Ovary (tissue), 9 donors: ENCODE results near the gene MYL12A. TPM values are rescaled to one million over a fixed set of nuclear protein-coding genes. Genes with fewer than 3 reads are reported as not detected.
"Not testable (repeated sequence)": the region's sequence is repeated elsewhere in the genome, so short reads cannot be mapped to it uniquely, and the experiment has no call there.

Experiments used
- DNase-seq, 5 donors: peaks; one replicate each; pipeline ENCODE4 v3.0.0-alpha.2; 2019 to 2020
- H3K27ac ChIP-seq, 2 donors: fragments of 200-600 bp; one replicate each; pipeline versions ENCODE4 v1.5.1 to v1.8.0; 2019 to 2022
- H3K27me3 ChIP-seq: fragments of 200-600 bp; one replicate; pipeline ENCODE4 v1.8.0; 2022
- H3K36me3 ChIP-seq: fragments of 200-600 bp; sonication (generic); one replicate; pipeline ENCODE4 v1.5.1; 2019
- H3K4me1 ChIP-seq: one replicate; pipeline ENCODE4 v1.8.1; 2013; ENCODE audit warnings: mild to moderate bottlenecking, moderate library complexity; ENCODE audit not compliant: insufficient read depth
- H3K4me3 ChIP-seq: fragments of 200-600 bp; sonication (generic); one replicate; pipeline ENCODE4 v1.5.1; 2017
- H3K9me3 ChIP-seq, 2 donors: fragments of 200-600 bp in 1 of 2; sonication (generic) in 1 of 2; one replicate each; pipeline versions ENCODE4 v1.5.1 to v1.8.1; 2013 to 2019; ENCODE audit warnings: mild to moderate bottlenecking in 1 of 2, moderate library complexity in 1 of 2
- EP300 ChIP-seq: sonication (generic); formaldehyde crosslinking; IDR thresholded peaks from one replicate; pipeline ENCODE4 v1.6.1; 2017; ENCODE audit warnings: antibody characterized with exemption
- POLR2A ChIP-seq: fragments of 450-650 bp; IDR thresholded peaks from one replicate; pipeline ENCODE4 v1.6.1; 2017; ENCODE audit warnings: antibody characterized with exemption, mild to moderate bottlenecking, moderate library complexity
- WGBS, 3 donors: extraction: QIAGEN DNeasy Blood & Tissue Kit in 1 of 3; methylation state at CpG; one replicate each; pipeline versions ENCODE4 v1.1.5 to v1.1.7; 2013 to 2017; 5-methylcytosine and 5-hydroxymethylcytosine counted together
- intact Hi-C, 4 donors: fragments of 100-400 bp; cut with DNase I; formaldehyde crosslinking; loops; one replicate each; pipeline versions ENCODE4 v1.11.0 to v1.15.1; 2022 to 2023
- polyA plus RNA-seq, 2 donors: library from polyadenylated mRNA; stranded (reverse); fragments of 200-250 nt in 1 of 2; fragments of 350-450 nt in 1 of 2; fragmentation: Illumina TruSeq in 1 of 2; extraction: RNeasy Lipid Tissue Mini Kit (QIAGEN cat#74804) in 1 of 2; gene quantifications; one replicate each; pipeline ENCODE4 v1.2.3, GENCODE V29; 2013 to 2014
- total RNA-seq, 7 donors: library from RNA; depleted of rRNA in 2 of 7; stranded (reverse); fragments of >200 nt in 2 of 7; fragmentation: NEBNext Ultra II Directional in 3 of 7; extraction: Animal tissue kit (Norgen Biotek cat#: 25700) in 3 of 7; gene quantifications; one replicate each; pipeline versions ENCODE4 v1.1.0 to v1.2.4, GENCODE V29; 2016 to 2023
- TF ChIP-seq, protein P1 (sequence below), 3 donors: fragments of 450-650 bp in 2 of 3; fragments of 200-600 bp in 1 of 3; IDR thresholded peaks; one replicate each; pipeline versions ENCODE4 v1.5.1 to v1.8.0; 2016 to 2022; ENCODE audit warnings: antibody characterized with exemption in 3 of 3, mild to moderate bottlenecking in 1 of 3
- donor health status: DM: no; HTN: no; CAD: no; lungs with moderate emphysema.
- donor health status: DM: no; HTN: no; CAD: no.
- donor health status: Bipolar disorder and iron deficiency.
- donor health status: DM: yes; HTN: yes; CAD: no.
- donor health status: DM: no; HTN: no; CAD: no.
- donor health status: DM: yes; HTN: yes; CAD: no.

The MYL12A gene
- total and polyA plus RNA-seq, 9 donors: 137 to 595 (median 246) TPM

DNA sequence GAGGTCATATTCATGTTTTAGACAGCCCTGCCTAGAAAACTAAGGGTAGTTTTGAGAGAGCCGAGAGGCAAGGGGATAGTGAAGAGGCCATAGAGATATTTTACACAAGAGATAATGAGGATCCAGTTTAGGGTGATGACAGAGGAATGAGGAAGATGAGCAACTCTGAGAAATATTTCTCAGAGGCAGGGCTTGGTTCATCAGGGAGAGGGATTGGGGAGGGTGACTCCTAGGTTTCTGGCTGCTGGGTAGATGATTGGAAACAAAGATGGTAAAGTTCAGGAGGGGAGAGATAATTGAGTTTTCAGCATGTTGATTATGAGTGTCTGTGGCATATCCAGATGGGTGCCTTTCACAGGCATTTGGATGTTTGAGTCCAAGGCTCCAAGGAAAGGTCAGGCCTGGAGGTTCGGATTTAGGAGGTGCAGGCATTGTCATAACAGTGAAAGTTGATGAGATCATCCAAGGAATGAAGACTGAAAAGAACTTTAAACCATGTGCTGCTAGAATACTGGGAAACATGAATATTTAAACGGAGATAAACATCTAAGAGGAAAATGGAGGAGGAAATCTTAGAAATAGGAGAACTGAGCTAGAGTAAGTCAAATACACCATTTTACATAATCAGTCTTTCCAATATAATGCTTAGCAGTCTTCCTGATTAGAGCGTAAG is 21.8 kb downstream of the MYL12A start:
- Histone ChIP-seq H3K4me3 (no peak overlapping the region), H3K27me3 (no peaks in the 10 kb centered on the region), H3K27ac (no peak overlapping the region), H3K9me3 (no peaks in the 10 kb centered on the region), H3K36me3 (no peaks in the 10 kb centered on the region), H3K4me1 (peaks cover 16% of the 10 kb centered on the region)
- DNase-seq: no peak
- intact Hi-C loops: no loop called here
- TF ChIP-seq, protein P1, sequence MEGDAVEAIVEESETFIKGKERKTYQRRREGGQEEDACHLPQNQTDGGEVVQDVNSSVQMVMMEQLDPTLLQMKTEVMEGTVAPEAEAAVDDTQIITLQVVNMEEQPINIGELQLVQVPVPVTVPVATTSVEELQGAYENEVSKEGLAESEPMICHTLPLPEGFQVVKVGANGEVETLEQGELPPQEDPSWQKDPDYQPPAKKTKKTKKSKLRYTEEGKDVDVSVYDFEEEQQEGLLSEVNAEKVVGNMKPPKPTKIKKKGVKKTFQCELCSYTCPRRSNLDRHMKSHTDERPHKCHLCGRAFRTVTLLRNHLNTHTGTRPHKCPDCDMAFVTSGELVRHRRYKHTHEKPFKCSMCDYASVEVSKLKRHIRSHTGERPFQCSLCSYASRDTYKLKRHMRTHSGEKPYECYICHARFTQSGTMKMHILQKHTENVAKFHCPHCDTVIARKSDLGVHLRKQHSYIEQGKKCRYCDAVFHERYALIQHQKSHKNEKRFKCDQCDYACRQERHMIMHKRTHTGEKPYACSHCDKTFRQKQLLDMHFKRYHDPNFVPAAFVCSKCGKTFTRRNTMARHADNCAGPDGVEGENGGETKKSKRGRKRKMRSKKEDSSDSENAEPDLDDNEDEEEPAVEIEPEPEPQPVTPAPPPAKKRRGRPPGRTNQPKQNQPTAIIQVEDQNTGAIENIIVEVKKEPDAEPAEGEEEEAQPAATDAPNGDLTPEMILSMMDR (IDR thresholded peaks at IDR 0.05): no peak
- TF ChIP-seq EP300 (no peak), POLR2A (no peak)
- 69 to 76% (median 70%) methylated on average over 4 of the region's 4 CpGs for WGBS, 3 donors

DNA sequence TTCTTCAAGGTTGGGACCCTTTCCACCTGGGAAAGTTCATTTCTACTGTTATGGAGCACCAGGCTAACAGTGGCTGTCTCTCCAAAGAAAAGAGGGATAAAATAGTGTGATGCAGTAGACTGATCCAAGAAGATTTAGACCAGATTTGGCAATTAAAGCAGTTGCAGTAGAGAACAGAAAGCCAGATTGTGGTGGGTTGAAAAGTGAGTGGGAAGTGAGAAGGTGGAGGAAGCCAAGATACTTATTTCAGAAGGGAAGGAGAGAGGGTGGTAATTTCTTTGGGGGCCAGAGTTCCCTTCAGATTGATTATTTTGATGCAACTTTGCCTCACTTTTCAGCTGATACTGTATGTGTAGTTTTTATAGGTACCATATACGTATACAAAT is 22.3 kb downstream of the MYL12A start:
- Histone ChIP-seq H3K36me3 (no peaks in the 10 kb centered on the region), H3K4me3 (no peak overlapping the region), H3K9me3 (no peaks in the 10 kb centered on the region), H3K27ac (no peak overlapping the region), H3K4me1 (peaks cover 15% of the 10 kb centered on the region), H3K27me3 (no peaks in the 10 kb centered on the region)
- intact Hi-C loops: loop anchor here in 1 of 4 donors (10.0 kb wide), 1 partner anchor 185 kb away; the partner anchor contains the start of gene TGIF1
- 91 to 100% (median 93%) methylated on average over 1 of the region's 1 CpG for WGBS, 3 donors
- no peak for DNase-seq
- TF ChIP-seq, protein P1 (IDR thresholded peaks at IDR 0.05): no peak
- TF ChIP-seq POLR2A (no peak), EP300 (no peak)

DNA sequence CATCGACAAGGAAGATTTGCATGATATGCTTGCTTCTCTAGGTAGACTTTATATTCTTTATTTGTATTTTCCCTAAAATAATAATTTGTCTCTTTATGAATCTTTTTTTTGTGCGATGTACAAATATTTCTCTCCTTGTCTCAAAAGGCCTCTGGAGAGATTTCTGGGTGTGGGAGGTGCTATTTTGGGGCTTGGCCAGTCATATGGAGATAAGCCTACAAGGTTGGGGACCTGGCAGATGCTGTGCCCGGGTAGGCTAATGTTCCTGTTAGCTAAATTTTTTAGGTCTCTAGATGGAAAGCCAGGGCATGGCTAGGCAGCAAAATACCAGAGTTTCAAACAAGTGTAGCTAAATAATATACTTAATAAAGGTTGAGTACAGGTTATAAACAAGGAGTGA is 25.4 kb downstream of the MYL12A start:
- no peaks in the 10 kb centered on the region for H3K9me3 ChIP-seq
- no peak for DNase-seq
- no peaks in the 10 kb centered on the region for H3K27me3 ChIP-seq
- peaks cover 3% of the 10 kb centered on the region for H3K4me1 ChIP-seq
- H3K27ac ChIP-seq: no peak overlapping the region
- H3K36me3 ChIP-seq: no peaks in the 10 kb centered on the region
- intact Hi-C loops: loop anchor here in 1 of 4 donors (10.0 kb wide), 1 partner anchor 182 kb away; the partner anchor contains the start of gene TGIF1
- TF ChIP-seq EP300 (no peak), POLR2A (no peak)
- TF ChIP-seq, protein P1 (IDR thresholded peaks at IDR 0.05): no peak
- WGBS, 3 donors: 50 to 56% (median 53%) methylated on average over 3 of the region's 3 CpGs
- no peak overlapping the region for H3K4me3 ChIP-seq

DNA sequence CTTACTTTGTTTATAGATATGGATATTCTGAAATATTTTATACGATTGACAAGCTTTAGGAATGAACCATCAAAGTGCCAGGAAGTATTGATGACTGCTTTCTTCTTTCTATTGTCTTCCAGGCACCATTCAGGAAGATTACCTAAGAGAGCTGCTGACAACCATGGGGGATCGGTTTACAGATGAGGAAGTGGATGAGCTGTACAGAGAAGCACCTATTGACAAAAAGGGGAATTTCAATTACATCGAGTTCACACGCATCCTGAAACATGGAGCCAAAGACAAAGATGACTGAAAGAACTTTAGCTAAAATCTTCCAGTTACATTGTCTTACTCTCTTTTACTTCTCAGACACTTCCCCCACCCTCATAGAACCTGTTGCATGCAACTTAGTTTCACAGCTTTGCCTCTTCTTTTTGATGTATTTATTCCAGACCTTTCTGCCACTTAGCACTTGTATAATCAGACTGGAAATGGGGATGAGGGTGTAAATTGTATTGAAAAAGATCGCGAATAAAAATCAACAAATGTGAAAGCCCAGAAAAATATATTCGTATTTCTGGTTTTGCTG is 30.1 kb downstream of the MYL12A start:
- H3K36me3 ChIP-seq: not testable (repeated sequence)

More for the DNA sequence above, 30.1 kb downstream of the MYL12A start:
- H3K27me3 ChIP-seq, H3K4me3 ChIP-seq, H3K4me1 ChIP-seq, H3K27ac ChIP-seq, H3K9me3 ChIP-seq, DNase-seq: not testable (repeated sequence)
- 80 to 81% (median 81%) methylated on average over 7 of the region's 7 CpGs for WGBS, 3 donors
- intact Hi-C loops: loop anchor here in 1 of 4 donors (10.0 kb wide), 1 partner anchor 177 kb away; the partner anchor contains the start of gene TGIF1
